Neural progenitor cell (in vitro differentiated cells): Measurements from ENCODE around the gene VTI1A.

ENCODE experiments used
- EZH2 ChIP-seq: fragments of 200-600 bp; sonication (generic); IDR thresholded peaks from 2 replicates; pipeline ENCODE4 v1.6.1; 2017; ENCODE audit warnings: antibody characterized with exemption, mild to moderate bottlenecking, moderate library complexity
- EZH2phosphoT487 ChIP-seq: fragments of 200-600 bp; sonication (generic); IDR thresholded peaks from 2 replicates; pipeline ENCODE4 v1.6.1; 2017; ENCODE audit warnings: antibody characterized with exemption
- TF ChIP-seq, protein P1 (sequence below): fragments of 200-600 bp; sonication (generic); IDR thresholded peaks from 2 replicates; pipeline ENCODE4 v1.5.1; 2017; ENCODE audit warnings: antibody characterized with exemption, mild to moderate bottlenecking

DNA sequence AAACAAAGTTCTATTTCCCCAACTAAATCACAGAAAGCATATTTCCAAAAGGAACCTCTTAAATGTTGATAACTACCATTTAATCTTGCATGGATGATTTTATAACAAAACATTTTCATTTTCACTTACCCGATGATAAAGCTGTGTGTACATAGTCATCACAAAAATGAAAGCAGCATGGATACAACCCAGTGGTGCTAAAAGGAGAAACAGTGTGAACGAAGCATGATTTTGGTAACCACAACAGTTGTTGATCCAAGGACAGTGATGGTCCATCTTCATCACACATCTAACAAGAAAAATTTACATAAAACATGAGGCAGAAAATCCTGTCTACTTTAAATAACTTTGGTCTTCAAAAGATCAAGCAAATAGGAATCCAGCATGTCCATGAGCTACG lies 5.0 kb upstream of the VTI1A start:
- TF ChIP-seq, protein P1, sequence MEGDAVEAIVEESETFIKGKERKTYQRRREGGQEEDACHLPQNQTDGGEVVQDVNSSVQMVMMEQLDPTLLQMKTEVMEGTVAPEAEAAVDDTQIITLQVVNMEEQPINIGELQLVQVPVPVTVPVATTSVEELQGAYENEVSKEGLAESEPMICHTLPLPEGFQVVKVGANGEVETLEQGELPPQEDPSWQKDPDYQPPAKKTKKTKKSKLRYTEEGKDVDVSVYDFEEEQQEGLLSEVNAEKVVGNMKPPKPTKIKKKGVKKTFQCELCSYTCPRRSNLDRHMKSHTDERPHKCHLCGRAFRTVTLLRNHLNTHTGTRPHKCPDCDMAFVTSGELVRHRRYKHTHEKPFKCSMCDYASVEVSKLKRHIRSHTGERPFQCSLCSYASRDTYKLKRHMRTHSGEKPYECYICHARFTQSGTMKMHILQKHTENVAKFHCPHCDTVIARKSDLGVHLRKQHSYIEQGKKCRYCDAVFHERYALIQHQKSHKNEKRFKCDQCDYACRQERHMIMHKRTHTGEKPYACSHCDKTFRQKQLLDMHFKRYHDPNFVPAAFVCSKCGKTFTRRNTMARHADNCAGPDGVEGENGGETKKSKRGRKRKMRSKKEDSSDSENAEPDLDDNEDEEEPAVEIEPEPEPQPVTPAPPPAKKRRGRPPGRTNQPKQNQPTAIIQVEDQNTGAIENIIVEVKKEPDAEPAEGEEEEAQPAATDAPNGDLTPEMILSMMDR, result no peak
- no peak for TF ChIP-seq EZH2
- no peak for TF ChIP-seq EZH2phosphoT487
